Liver (tissue), 9 donors: ENCODE results near the gene GGTLC3. TPM values are rescaled to one million over a fixed set of nuclear protein-coding genes. Genes with fewer than 3 reads are reported as not detected.
"Not testable (repeated sequence)": the region's sequence is repeated elsewhere in the genome, so short reads cannot be mapped to it uniquely, and the experiment has no call there.

Source experiments
- DNase-seq: peaks from one replicate; pipeline ENCODE4 v3.0.0-alpha.2; 2017; ENCODE audit warnings: low spot score
- H3K27ac ChIP-seq, 2 donors: one replicate each; pipeline ENCODE4 v1.7.0; 2013; ENCODE audit warnings: inconsistent platforms in 2 of 2, low read length in 2 of 2, control low read depth in 1 of 2, low read depth in 1 of 2, mild to moderate bottlenecking in 1 of 2
- H3K27me3 ChIP-seq, 4 donors: one replicate each; pipeline versions ENCODE4 v1.6.1 to v1.7.0; 2013; ENCODE audit warnings: low read length in 3 of 4, inconsistent platforms in 1 of 4, mild to moderate bottlenecking in 1 of 4, moderate library complexity in 1 of 4; ENCODE audit not compliant: control insufficient read depth in 4 of 4, insufficient read depth in 4 of 4
- H3K36me3 ChIP-seq, 4 donors: one replicate each; pipeline versions ENCODE4 v1.6.1 to v1.7.0; 2013; ENCODE audit warnings: low read length in 3 of 4, mild to moderate bottlenecking in 3 of 4, low read depth in 1 of 4, moderate library complexity in 1 of 4; ENCODE audit not compliant: control insufficient read depth in 4 of 4, insufficient read depth in 3 of 4
- H3K4me1 ChIP-seq, 4 donors: one replicate each; pipeline versions ENCODE4 v1.6.1 to v1.7.0; 2013; ENCODE audit warnings: low read length in 3 of 4, mild to moderate bottlenecking in 3 of 4, moderate library complexity in 1 of 4; ENCODE audit not compliant: control insufficient read depth in 4 of 4, insufficient read depth in 4 of 4
- H3K4me3 ChIP-seq, 3 donors: one replicate each; pipeline versions ENCODE4 v1.6.1 to v1.7.0; 2013; ENCODE audit warnings: low read length in 3 of 3, control low read depth in 1 of 3, low read depth in 1 of 3, mild to moderate bottlenecking in 1 of 3
- H3K9ac ChIP-seq, 2 donors: one replicate each; pipeline ENCODE4 v1.7.0; 2013; ENCODE audit warnings: low read length in 2 of 2, mild to moderate bottlenecking in 2 of 2, moderate library complexity in 2 of 2, control low read depth in 1 of 2, low read depth in 1 of 2
- H3K9me3 ChIP-seq, 4 donors: one replicate each; pipeline versions ENCODE4 v1.6.1 to v1.7.0; 2013; ENCODE audit warnings: low read length in 3 of 4; ENCODE audit not compliant: control insufficient read depth in 4 of 4
- WGBS: extraction: QIAGEN DNeasy Blood & Tissue Kit; methylation state at CpG from one replicate; pipeline ENCODE4 v1.1.7; 2013; 5-methylcytosine and 5-hydroxymethylcytosine counted together
- polyA plus RNA-seq, 2 donors: library from polyadenylated mRNA; stranded (reverse) in 1 of 2; unstranded in 1 of 2; fragments of 200-250 nt in 1 of 2; fragments of >200 nt in 1 of 2; fragmentation: Nextera tagmentation in 1 of 2; extraction: Ambion mirVana in 1 of 2; gene quantifications; one replicate each; pipeline versions ENCODE4 v1.2.1 to v1.2.3, GENCODE V29; 2013 to 2015
- total RNA-seq, 2 donors: library from RNA; depleted of rRNA; stranded (reverse); fragments of >200 nt; gene quantifications; one replicate each; pipeline ENCODE4 v1.2.3, GENCODE V29; 2014
- donor health status: healthy.
- donor health status: healthy.
- donor health status: healthy.
- donor health status: healthy.
- donor health status: healthy.

GGTLC3 gene
- total and polyA plus RNA-seq, 4 donors = not detected

DNA sequence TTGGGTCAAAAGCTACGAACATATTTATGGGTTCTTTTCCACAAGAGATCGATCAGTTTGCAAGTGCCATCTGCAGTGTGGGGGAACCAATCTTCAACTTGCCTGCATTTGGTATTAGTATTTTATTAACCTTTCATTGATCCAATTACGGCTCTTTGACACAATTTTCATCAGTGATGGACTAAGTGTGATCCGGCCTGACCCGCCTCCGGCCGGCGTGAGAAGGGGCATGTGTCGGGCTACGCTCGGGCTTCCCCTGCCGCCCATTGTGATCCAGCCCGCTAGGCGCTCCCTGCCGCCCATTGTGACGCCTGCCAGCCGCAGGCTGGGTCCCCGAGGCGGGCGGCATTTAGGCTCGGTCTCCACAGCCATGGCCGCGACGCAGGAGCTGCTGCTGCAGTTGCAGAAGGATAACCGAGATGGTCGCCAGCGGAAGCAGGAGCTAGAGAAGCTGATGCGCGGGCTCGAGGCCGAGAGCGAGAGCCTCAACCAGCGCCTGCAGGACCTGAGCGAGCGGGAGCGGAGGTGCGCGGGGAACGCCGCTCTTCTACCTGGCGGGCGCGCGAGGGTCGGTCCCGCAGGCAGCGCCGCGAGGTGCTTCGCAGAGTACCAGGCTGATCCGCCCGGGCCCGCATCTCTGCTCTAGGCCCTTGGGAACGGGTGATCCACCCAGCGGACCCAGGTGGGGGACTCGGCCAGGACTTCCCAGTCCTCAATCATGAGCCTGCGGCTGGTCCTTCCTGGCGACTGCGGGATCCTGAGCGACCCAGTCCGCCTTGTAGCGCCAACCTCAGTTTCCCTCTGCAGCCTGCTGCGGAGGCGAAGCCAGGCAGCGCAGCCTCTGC lies 10.0 kb upstream of the GGTLC3 start, which contains the start of gene TMEM191B:
Gene TMEM191B (plus strand): TSS at position 51 of the 845 bp plus-strand sequence. CDS start 179 bp downstream, at position 230.
- H3K36me3 ChIP-seq, DNase-seq, H3K4me3 ChIP-seq, H3K27ac ChIP-seq, H3K9ac ChIP-seq, H3K9me3 ChIP-seq, H3K4me1 ChIP-seq, H3K27me3 ChIP-seq: not testable (repeated sequence)
- no CpG with 5 or more reads among the region's 65 CpGs for WGBS

DNA sequence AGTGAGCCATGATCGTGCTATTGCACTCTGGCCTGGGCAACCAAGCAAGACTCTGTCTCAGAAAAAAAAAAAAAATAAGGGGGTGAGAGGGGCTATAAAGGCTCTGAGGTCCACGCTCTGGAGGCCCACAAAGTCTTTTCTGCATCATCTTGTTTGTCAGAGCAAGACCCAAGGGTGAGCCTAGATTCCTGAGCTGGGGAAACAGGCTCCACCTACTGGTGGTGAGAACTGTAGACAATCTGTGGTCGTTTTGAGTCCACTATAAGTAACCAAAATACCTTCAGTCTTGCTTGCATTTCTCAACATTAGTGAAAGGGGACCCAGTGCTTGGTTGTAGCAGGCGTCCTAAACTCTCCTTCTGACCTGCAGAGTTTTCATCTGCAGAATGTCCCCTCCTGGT lies 5.4 kb upstream of the GGTLC3 start:
- not testable (repeated sequence) for H3K4me3 ChIP-seq, H3K9ac ChIP-seq, H3K4me1 ChIP-seq, H3K27me3 ChIP-seq, H3K9me3 ChIP-seq, H3K36me3 ChIP-seq, DNase-seq, H3K27ac ChIP-seq
- whole genome bisulfite sequencing = no CpG with 5 or more reads among the region's 4 CpGs

GRCh38 chr22:18522762-18523161 lies 4.8 kb upstream of the GGTLC3 start:
- not testable (repeated sequence) for H3K9me3 ChIP-seq, H3K27me3 ChIP-seq, H3K36me3 ChIP-seq, DNase-seq, H3K9ac ChIP-seq, H3K4me3 ChIP-seq, H3K4me1 ChIP-seq, H3K27ac ChIP-seq
- no CpG with 5 or more reads among the region's 6 CpGs for WGBS

GRCh38 chr22:18513454-18513853 lies 4.5 kb downstream of the GGTLC3 start:
- not testable (repeated sequence) for H3K36me3 ChIP-seq, H3K27ac ChIP-seq, DNase-seq, H3K9me3 ChIP-seq, H3K27me3 ChIP-seq, H3K4me3 ChIP-seq, H3K9ac ChIP-seq, H3K4me1 ChIP-seq
- WGBS = 77% methylated on average over 5 of the region's 10 CpGs

- not testable (repeated sequence) for DNase-seq, H3K27me3 ChIP-seq, H3K27ac ChIP-seq, H3K4me1 ChIP-seq, H3K9ac ChIP-seq, H3K9me3 ChIP-seq, H3K4me3 ChIP-seq, H3K36me3 ChIP-seq
- WGBS = 68% methylated on average over 5 of the region's 10 CpGs
These were observed 5.6 kb downstream of the GGTLC3 start for GRCh38 chr22:18512378-18512777.

DNA sequence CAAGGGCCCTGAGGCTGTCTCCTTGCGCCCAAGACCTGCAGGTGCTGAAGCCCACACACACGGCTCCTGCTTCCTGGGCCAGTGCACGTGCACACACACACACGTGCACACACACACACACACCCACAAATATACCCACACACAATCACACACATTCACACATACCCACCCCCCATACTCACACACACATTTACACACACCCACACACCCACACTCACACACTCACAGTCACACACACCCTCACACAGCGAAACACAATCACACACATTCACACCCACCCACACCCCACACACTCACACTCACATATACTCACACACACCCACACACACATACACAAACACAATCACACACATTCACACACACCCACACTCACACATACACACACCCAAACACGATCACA lies 6.6 kb downstream of the GGTLC3 start:
- not testable (repeated sequence) for DNase-seq, H3K4me1 ChIP-seq, H3K9ac ChIP-seq, H3K27ac ChIP-seq, H3K9me3 ChIP-seq, H3K4me3 ChIP-seq, H3K27me3 ChIP-seq, H3K36me3 ChIP-seq
- 90% methylated on average over 6 of the region's 6 CpGs for WGBS

DNA sequence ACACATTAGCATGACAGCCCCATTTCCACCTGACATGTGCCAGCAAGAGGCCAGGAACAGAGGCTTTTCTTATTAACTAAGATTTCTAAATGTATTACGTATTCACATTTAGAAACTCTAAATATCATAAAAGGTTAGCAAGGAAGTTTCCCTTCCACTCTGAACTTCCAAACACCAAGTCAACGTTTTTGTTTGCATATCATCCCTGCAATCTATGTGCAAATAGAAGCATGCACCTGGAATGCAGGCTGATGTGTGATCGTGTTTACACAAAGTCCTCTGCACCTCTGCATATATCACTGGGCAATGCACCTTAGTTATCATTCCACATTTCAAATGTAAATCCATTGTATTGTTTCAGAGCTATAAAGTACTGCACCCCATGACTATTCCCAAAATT lies 21.7 kb downstream of the GGTLC3 start:
- H3K4me3 ChIP-seq, H3K27ac ChIP-seq, H3K9me3 ChIP-seq, H3K36me3 ChIP-seq, H3K4me1 ChIP-seq, DNase-seq, H3K9ac ChIP-seq, H3K27me3 ChIP-seq: not testable (repeated sequence)
- no CpG with 5 or more reads among the region's 3 CpGs for WGBS
